ENCODE results near the gene PTGFR. TPM values are rescaled to one million over a fixed set of nuclear protein-coding genes. Genes with fewer than 3 reads are reported as not detected.

Gene PTGFR
- total RNA-seq, 1 experiment from 2014 or later: not detected

DNA sequence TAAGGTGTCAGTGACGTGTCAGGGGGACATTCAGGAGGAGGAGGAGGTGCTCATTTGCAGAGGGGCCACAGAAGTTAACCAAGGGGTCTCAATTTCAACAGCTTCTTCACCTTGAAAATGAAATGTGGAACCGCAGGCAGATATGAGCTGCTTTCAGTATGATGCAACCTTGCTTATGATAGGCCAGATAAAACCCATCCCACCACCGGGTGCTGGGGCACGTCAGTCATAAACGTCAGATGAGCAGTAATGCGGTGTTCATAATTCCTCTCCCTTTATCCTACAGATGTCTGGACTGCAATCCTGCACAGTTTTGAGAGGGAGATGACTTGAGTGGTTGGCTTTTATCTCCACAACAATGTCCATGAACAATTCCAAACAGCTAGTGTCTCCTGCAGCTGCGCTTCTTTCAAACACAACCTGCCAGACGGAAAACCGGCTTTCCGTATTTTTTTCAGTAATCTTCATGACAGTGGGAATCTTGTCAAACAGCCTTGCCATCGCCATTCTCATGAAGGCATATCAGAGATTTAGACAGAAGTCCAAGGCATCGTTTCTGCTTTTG lies 1.7 kb downstream of the PTGFR start:
- no peaks in the 10 kb centered on the region for H3K36me3 ChIP-seq (ENCODE audit: control insufficient read depth in 1 of 2, insufficient read depth in 2 of 2, low read length in 2 of 2)
- intact Hi-C loops (cut with micrococcal nuclease): no loop called here
- no peak overlapping the region for H3K27ac ChIP-seq (ENCODE audit: low read depth, low read length)
- ChIA-PET POLR2A (no interaction called here), RAD21 (ENCODE audit: low non-redundant PET in 1 of 2, low total read pairs in 2 of 2, uncharacterized antibody in 2 of 2, unreplicated experiment in 2 of 2) (no interaction called here), CTCF (no interaction called here)
- TF ChIP-seq CEBPB (IDR thresholded peaks at IDR 0.05; ENCODE audit: low read depth) (no peak), SP1 (IDR thresholded peaks at IDR 0.05; ENCODE audit: low read depth) (no peak), SRF (IDR thresholded peaks at IDR 0.05; ENCODE audit: low read depth) (no peak), POLR2AphosphoS5 (IDR thresholded peaks at IDR 0.05; ENCODE audit: low read depth, low read length) (no peak), SIN3A (IDR thresholded peaks at IDR 0.05; ENCODE audit: low read depth) (no peak), RAD21 (IDR thresholded peaks at IDR 0.05; ENCODE audit: low read depth) (no peak), EZH2phosphoT487 (IDR thresholded peaks at IDR 0.05; ENCODE audit: borderline replicate concordance) (no peak), ZFX (IDR thresholded peaks at IDR 0.05) (no peak), POLR2A (IDR thresholded peaks at IDR 0.05; ENCODE audit: borderline replicate concordance, extremely low read depth, insufficient read depth, insufficient read length) (no peak), FOSL1 (IDR thresholded peaks at IDR 0.05; ENCODE audit: low read depth) (no peak), ZNF274 (IDR thresholded peaks at IDR 0.05; ENCODE audit: low read depth, low read length) (no peak), JUND (IDR thresholded peaks at IDR 0.05) (no peak), YY1 (IDR thresholded peaks at IDR 0.05; ENCODE audit: extremely low read depth, insufficient replicate concordance, low read depth, low read length) (no peak), TCF7L2 (IDR thresholded peaks at IDR 0.05; ENCODE audit: borderline replicate concordance, extremely low read depth, insufficient read depth, insufficient read length) (no peak)
- TF ChIP-seq, protein P1, sequence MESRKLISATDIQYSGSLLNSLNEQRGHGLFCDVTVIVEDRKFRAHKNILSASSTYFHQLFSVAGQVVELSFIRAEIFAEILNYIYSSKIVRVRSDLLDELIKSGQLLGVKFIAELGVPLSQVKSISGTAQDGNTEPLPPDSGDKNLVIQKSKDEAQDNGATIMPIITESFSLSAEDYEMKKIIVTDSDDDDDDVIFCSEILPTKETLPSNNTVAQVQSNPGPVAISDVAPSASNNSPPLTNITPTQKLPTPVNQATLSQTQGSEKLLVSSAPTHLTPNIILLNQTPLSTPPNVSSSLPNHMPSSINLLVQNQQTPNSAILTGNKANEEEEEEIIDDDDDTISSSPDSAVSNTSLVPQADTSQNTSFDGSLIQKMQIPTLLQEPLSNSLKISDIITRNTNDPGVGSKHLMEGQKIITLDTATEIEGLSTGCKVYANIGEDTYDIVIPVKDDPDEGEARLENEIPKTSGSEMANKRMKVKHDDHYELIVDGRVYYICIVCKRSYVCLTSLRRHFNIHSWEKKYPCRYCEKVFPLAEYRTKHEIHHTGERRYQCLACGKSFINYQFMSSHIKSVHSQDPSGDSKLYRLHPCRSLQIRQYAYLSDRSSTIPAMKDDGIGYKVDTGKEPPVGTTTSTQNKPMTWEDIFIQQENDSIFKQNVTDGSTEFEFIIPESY (IDR thresholded peaks at IDR 0.05; ENCODE audit: extremely low read depth, insufficient replicate concordance, low read length): no peak
- TF ChIP-seq, protein P2, sequence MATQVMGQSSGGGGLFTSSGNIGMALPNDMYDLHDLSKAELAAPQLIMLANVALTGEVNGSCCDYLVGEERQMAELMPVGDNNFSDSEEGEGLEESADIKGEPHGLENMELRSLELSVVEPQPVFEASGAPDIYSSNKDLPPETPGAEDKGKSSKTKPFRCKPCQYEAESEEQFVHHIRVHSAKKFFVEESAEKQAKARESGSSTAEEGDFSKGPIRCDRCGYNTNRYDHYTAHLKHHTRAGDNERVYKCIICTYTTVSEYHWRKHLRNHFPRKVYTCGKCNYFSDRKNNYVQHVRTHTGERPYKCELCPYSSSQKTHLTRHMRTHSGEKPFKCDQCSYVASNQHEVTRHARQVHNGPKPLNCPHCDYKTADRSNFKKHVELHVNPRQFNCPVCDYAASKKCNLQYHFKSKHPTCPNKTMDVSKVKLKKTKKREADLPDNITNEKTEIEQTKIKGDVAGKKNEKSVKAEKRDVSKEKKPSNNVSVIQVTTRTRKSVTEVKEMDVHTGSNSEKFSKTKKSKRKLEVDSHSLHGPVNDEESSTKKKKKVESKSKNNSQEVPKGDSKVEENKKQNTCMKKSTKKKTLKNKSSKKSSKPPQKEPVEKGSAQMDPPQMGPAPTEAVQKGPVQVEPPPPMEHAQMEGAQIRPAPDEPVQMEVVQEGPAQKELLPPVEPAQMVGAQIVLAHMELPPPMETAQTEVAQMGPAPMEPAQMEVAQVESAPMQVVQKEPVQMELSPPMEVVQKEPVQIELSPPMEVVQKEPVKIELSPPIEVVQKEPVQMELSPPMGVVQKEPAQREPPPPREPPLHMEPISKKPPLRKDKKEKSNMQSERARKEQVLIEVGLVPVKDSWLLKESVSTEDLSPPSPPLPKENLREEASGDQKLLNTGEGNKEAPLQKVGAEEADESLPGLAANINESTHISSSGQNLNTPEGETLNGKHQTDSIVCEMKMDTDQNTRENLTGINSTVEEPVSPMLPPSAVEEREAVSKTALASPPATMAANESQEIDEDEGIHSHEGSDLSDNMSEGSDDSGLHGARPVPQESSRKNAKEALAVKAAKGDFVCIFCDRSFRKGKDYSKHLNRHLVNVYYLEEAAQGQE (IDR thresholded peaks at IDR 0.05; ENCODE audit: low read depth): no peak
- TF ChIP-seq, protein P3, sequence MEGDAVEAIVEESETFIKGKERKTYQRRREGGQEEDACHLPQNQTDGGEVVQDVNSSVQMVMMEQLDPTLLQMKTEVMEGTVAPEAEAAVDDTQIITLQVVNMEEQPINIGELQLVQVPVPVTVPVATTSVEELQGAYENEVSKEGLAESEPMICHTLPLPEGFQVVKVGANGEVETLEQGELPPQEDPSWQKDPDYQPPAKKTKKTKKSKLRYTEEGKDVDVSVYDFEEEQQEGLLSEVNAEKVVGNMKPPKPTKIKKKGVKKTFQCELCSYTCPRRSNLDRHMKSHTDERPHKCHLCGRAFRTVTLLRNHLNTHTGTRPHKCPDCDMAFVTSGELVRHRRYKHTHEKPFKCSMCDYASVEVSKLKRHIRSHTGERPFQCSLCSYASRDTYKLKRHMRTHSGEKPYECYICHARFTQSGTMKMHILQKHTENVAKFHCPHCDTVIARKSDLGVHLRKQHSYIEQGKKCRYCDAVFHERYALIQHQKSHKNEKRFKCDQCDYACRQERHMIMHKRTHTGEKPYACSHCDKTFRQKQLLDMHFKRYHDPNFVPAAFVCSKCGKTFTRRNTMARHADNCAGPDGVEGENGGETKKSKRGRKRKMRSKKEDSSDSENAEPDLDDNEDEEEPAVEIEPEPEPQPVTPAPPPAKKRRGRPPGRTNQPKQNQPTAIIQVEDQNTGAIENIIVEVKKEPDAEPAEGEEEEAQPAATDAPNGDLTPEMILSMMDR (IDR thresholded peaks at IDR 0.05 in 2 of 3, conservative IDR thresholded peaks at IDR 0.05 in 1 of 3; ENCODE audit: borderline replicate concordance in 1 of 3, insufficient read depth in 1 of 3, low read depth in 2 of 3, low read length in 2 of 3): no peak
- TF ChIP-seq, protein P4, sequence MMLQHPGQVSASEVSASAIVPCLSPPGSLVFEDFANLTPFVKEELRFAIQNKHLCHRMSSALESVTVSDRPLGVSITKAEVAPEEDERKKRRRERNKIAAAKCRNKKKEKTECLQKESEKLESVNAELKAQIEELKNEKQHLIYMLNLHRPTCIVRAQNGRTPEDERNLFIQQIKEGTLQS (IDR thresholded peaks at IDR 0.05): no peak
- H3K9me3 ChIP-seq (ENCODE audit: control insufficient read depth in 1 of 2, insufficient read depth in 1 of 2, low read depth in 1 of 2, low read length in 2 of 2): no peaks in the 10 kb centered on the region
- H3K9me2 ChIP-seq (ENCODE audit: insufficient read depth): no peaks in the 10 kb centered on the region
- ATAC-seq: no peak
- H3K4me2 ChIP-seq (ENCODE audit: low read length): no peak overlapping the region
- H3K27me3 ChIP-seq (ENCODE audit: insufficient read depth, low read length): no peaks in the 10 kb centered on the region
- H3K79me2 ChIP-seq (ENCODE audit: insufficient read depth, low read length): no peaks in the 10 kb centered on the region
- BruUV-seq (replicated peaks): no TSS peak
- no peaks in the 10 kb centered on the region for H4K20me1 ChIP-seq (ENCODE audit: insufficient read depth)
- no peak overlapping the region for H2AFZ ChIP-seq (ENCODE audit: low read depth, low read length, poor library complexity, severe bottlenecking)
- no peaks in the 10 kb centered on the region for H3K4me1 ChIP-seq (ENCODE audit: control insufficient read depth in 1 of 2, insufficient read depth in 2 of 2, low read length in 2 of 2)
- no peak overlapping the region for H3K4me3 ChIP-seq (replicated peaks in 1 of 2; ENCODE audit: low read depth in 1 of 2, low read length in 2 of 2)
- no peak for DNase-seq (ENCODE audit: low read depth, low spot score)
- H3K9ac ChIP-seq (ENCODE audit: low read length): no peak overlapping the region
